ENCODE data around the gene BACE1. TPM values are rescaled to one million over a fixed set of nuclear protein-coding genes. Genes with fewer than 3 reads are reported as not detected.
"Not testable (repeated sequence)": the region's sequence is repeated elsewhere in the genome, so short reads cannot be mapped to it uniquely, and the experiment has no call there.

Gene BACE1
- total RNA-seq, result 1 to 10 TPM; 1.1 to 2.6 TPM

- H3K27ac Mint-ChIP-seq, result no peak within 1 kb of the TSS
- H3K27me3 Mint-ChIP-seq, result peaks cover 56% of the 10 kb centered on the region
- DNase-seq (peak; percentile 51), ATAC-seq (ENCODE audit: low read depth) (peak; percentile 28)
- peaks cover 8% of the 10 kb centered on the region for H3K4me1 Mint-ChIP-seq
- POLR2A ChIA-PET, result no interaction called here
- H3K4me3 Mint-ChIP-seq, result peak within 1 kb of the TSS; percentile 79
- no peaks in the 10 kb centered on the region for H3K9me3 Mint-ChIP-seq
- no peaks in the 10 kb centered on the region for H3K36me3 Mint-ChIP-seq
These were observed at the start of gene BACE1 for GRCh38 chr11:117316197-117316961. Gene BACE1, minus strand, starts transcription at chr11:117316256. Its CDS starts 461 bp downstream, at chr11:117315795.

- Mint-ChIP-seq H3K27ac (no peak overlapping the region), H3K4me1 (no peaks in the 10 kb centered on the region), H3K27me3 (no peaks in the 10 kb centered on the region), H3K4me3 (no peak overlapping the region), H3K36me3 (peaks cover 19% of the 10 kb centered on the region), H3K9me3 (no peaks in the 10 kb centered on the region)
- ATAC-seq (ENCODE audit: low read depth) (no peak), DNase-seq (no peak)
- POLR2A ChIA-PET, result no interaction called here
These were observed 45.4 kb upstream of the BACE1 start for GRCh38 chr11:117361432-117361831.

GRCh38 chr11:117356126-117356890 lies 40.3 kb upstream of the BACE1 start:
- H3K27ac Mint-ChIP-seq, result no peak overlapping the region
- POLR2A ChIA-PET, result no interaction called here
- no peaks in the 10 kb centered on the region for H3K27me3 Mint-ChIP-seq
- ATAC-seq (ENCODE audit: low read depth), result no peak
- H3K9me3 Mint-ChIP-seq, result no peaks in the 10 kb centered on the region
- no peaks in the 10 kb centered on the region for H3K4me1 Mint-ChIP-seq
- H3K36me3 Mint-ChIP-seq, result peaks cover 11% of the 10 kb centered on the region
- no peak for DNase-seq
- no peak overlapping the region for H3K4me3 Mint-ChIP-seq

GRCh38 chr11:117354550-117354949 lies 38.5 kb upstream of the BACE1 start:
- peaks cover 10% of the 10 kb centered on the region for H3K36me3 Mint-ChIP-seq
- no peak for ATAC-seq (ENCODE audit: low read depth)
- POLR2A ChIA-PET, result no interaction called here

GRCh38 chr11:117345039-117345438 lies 29.0 kb upstream of the BACE1 start:
- H3K27ac Mint-ChIP-seq, result no peak overlapping the region
- DNase-seq (no peak), ATAC-seq (ENCODE audit: low read depth) (no peak)
- peaks cover 8% of the 10 kb centered on the region for H3K36me3 Mint-ChIP-seq
- H3K4me3 Mint-ChIP-seq, result no peak overlapping the region
- POLR2A ChIA-PET, result no interaction called here
- H3K9me3 Mint-ChIP-seq, result no peaks in the 10 kb centered on the region
- no peaks in the 10 kb centered on the region for H3K4me1 Mint-ChIP-seq
- no peaks in the 10 kb centered on the region for H3K27me3 Mint-ChIP-seq

More at GRCh38 chr11:117354550-117354949, 38.5 kb upstream of the BACE1 start:
- Mint-ChIP-seq H3K4me1 (no peaks in the 10 kb centered on the region), H3K4me3 (no peak overlapping the region), H3K27me3 (no peaks in the 10 kb centered on the region), H3K27ac (no peak overlapping the region), H3K9me3 (no peaks in the 10 kb centered on the region)
- no peak for DNase-seq

- POLR2A ChIA-PET, result no interaction called here
- no peak overlapping the region for H3K4me3 Mint-ChIP-seq
- H3K27me3 Mint-ChIP-seq, result no peaks in the 10 kb centered on the region
- ATAC-seq (ENCODE audit: low read depth) (no peak), DNase-seq (no peak)
- H3K27ac Mint-ChIP-seq, result no peak overlapping the region
- H3K4me1 Mint-ChIP-seq, result no peaks in the 10 kb centered on the region
- H3K9me3 Mint-ChIP-seq, result no peaks in the 10 kb centered on the region
- peaks cover 11% of the 10 kb centered on the region for H3K36me3 Mint-ChIP-seq
These were observed 21.0 kb upstream of the BACE1 start for GRCh38 chr11:117337076-117337475.

- no peaks in the 10 kb centered on the region for H3K4me1 Mint-ChIP-seq
- no peak overlapping the region for H3K4me3 Mint-ChIP-seq
- H3K36me3 Mint-ChIP-seq, result peaks cover 7% of the 10 kb centered on the region
- DNase-seq (no peak), ATAC-seq (ENCODE audit: low read depth) (no peak)
- no peaks in the 10 kb centered on the region for H3K27me3 Mint-ChIP-seq
- POLR2A ChIA-PET, result interaction anchor here (1.0 kb wide), 1 partner anchor 8 kb away, joined by 3 read pairs; no protein-coding TSS in a partner anchor
- no peak overlapping the region for H3K27ac Mint-ChIP-seq
- H3K9me3 Mint-ChIP-seq, result no peaks in the 10 kb centered on the region
These were observed 19.3 kb upstream of the BACE1 start for GRCh38 chr11:117335399-117335798.

GRCh38 chr11:117334896-117335295 lies 18.8 kb upstream of the BACE1 start:
- Mint-ChIP-seq H3K4me3 (no peak overlapping the region), H3K9me3 (no peaks in the 10 kb centered on the region), H3K27ac (no peak overlapping the region), H3K27me3 (no peaks in the 10 kb centered on the region), H3K4me1 (peaks cover 2% of the 10 kb centered on the region), H3K36me3 (peaks cover 6% of the 10 kb centered on the region)
- POLR2A ChIA-PET, result no interaction called here
- no peak for DNase-seq
- no peak for ATAC-seq (ENCODE audit: low read depth)

- Mint-ChIP-seq H3K9me3 (no peaks in the 10 kb centered on the region), H3K36me3 (peaks cover 5% of the 10 kb centered on the region), H3K27ac (no peak overlapping the region), H3K27me3 (no peaks in the 10 kb centered on the region), H3K4me3 (no peak overlapping the region), H3K4me1 (peaks cover 2% of the 10 kb centered on the region)
- DNase-seq (no peak), ATAC-seq (ENCODE audit: low read depth) (no peak)
- POLR2A ChIA-PET, result no interaction called here
These were observed 17.9 kb upstream of the BACE1 start for GRCh38 chr11:117333917-117334316.

GRCh38 chr11:117332843-117333242 lies 16.8 kb upstream of the BACE1 start:
- Mint-ChIP-seq H3K27ac (no peak overlapping the region), H3K36me3 (peaks cover 2% of the 10 kb centered on the region), H3K27me3 (no peaks in the 10 kb centered on the region), H3K9me3 (no peaks in the 10 kb centered on the region), H3K4me3 (no peak overlapping the region), H3K4me1 (peaks cover 2% of the 10 kb centered on the region)
- no peak for ATAC-seq (ENCODE audit: low read depth)
- POLR2A ChIA-PET, result no interaction called here
- no peak for DNase-seq

- DNase-seq (peak; percentile 33), ATAC-seq (ENCODE audit: low read depth) (no peak)
- Mint-ChIP-seq H3K4me3 (no peak overlapping the region), H3K27me3 (no peaks in the 10 kb centered on the region), H3K4me1 (peaks cover 4% of the 10 kb centered on the region), H3K36me3 (no peaks in the 10 kb centered on the region), H3K9me3 (no peaks in the 10 kb centered on the region), H3K27ac (no peak overlapping the region)
- POLR2A ChIA-PET, result interaction anchor here (1.0 to 2.1 kb wide), 4 partner anchors 40 to 623 kb away, joined by 3 to 8 read pairs (median 6); partner anchors contain the start of genes PCSK7, RNF214 and SIDT2
These were observed 12.4 kb upstream of the BACE1 start for GRCh38 chr11:117328375-117329010.

GRCh38 chr11:117327567-117328374 lies 11.7 kb upstream of the BACE1 start, which contains the start of gene CEP164:
Gene CEP164, plus strand, starts transcription at chr11:117327854. Its CDS starts 10,733 bp downstream, at chr11:117338587.
- H3K27me3 Mint-ChIP-seq, result peaks cover 3% of the 10 kb centered on the region
- no peaks in the 10 kb centered on the region for H3K36me3 Mint-ChIP-seq
- no peak within 1 kb of the TSS for H3K27ac Mint-ChIP-seq
- ATAC-seq (ENCODE audit: low read depth), result peak; percentile 95
- peaks cover 4% of the 10 kb centered on the region for H3K4me1 Mint-ChIP-seq
- DNase-seq, result peak; percentile 89
- H3K9me3 Mint-ChIP-seq, result no peaks in the 10 kb centered on the region
- H3K4me3 Mint-ChIP-seq, result no peak within 1 kb of the TSS
- POLR2A ChIA-PET, result interaction anchor here (0.6 to 2.1 kb wide), 10 partner anchors 8 to 624 kb away, joined by 3 to 8 read pairs (median 3); partner anchors contain the start of genes APOA5, PAFAH1B2, PCSK7 and RNF214

GRCh38 chr11:117327255-117327566 lies 11.2 kb upstream of the BACE1 start:
- H3K27me3 Mint-ChIP-seq; H3K4me1 Mint-ChIP-seq; DNase-seq; H3K36me3 Mint-ChIP-seq; H3K4me3 Mint-ChIP-seq; H3K27ac Mint-ChIP-seq; ATAC-seq (ENCODE audit: low read depth); H3K9me3 Mint-ChIP-seq: not testable (repeated sequence)
- POLR2A ChIA-PET, result interaction anchor here (0.5 to 2.1 kb wide), 10 partner anchors 9 to 624 kb away, joined by 3 to 8 read pairs (median 3); partner anchors contain the start of genes APOA5, PAFAH1B2, PCSK7 and RNF214

Data from activated naive CD8-positive, alpha-beta T cell treated with anti-CD3 and anti-CD28 coated beads, Interleukin-2, amount 10 ng/mL, durations not matched to agents 7 days and 5 days (primary cell).